Upper lobe of right lung (tissue), 1 donor: Measurements from ENCODE around the gene TMEM169. TPM values are rescaled to one million over a fixed set of nuclear protein-coding genes. Genes with fewer than 3 reads are reported as not detected.

Experiments
- ATAC-seq: fragments of 200-7000 bp; cut with Tn5 transposase; one replicate; pipeline ENCODE4 v1.9.1; 2020; ENCODE audit warnings: mild to moderate bottlenecking, moderate library complexity
- DNase-seq: peaks from one replicate; pipeline ENCODE4 v3.0.0-alpha.2; 2020
- H3K27ac ChIP-seq: fragments of 200-600 bp; one replicate; pipeline ENCODE4 v1.8.0; 2022
- H3K27me3 ChIP-seq: fragments of 200-600 bp; one replicate; pipeline ENCODE4 v1.8.0; 2022; ENCODE audit warnings: mild to moderate bottlenecking
- H3K36me3 ChIP-seq: fragments of 200-600 bp; one replicate; pipeline ENCODE4 v1.8.0; 2022
- H3K4me1 ChIP-seq: fragments of 200-600 bp; one replicate; pipeline ENCODE4 v1.8.0; 2022
- H3K4me3 ChIP-seq: fragments of 200-600 bp; one replicate; pipeline ENCODE4 v1.8.0; 2022; ENCODE audit warnings: mild to moderate bottlenecking
- H3K9me3 ChIP-seq: fragments of 200-600 bp; one replicate; pipeline ENCODE4 v1.8.0; 2022
- intact Hi-C: fragments of 100-400 bp; cut with DNase I; formaldehyde crosslinking; loops from one replicate; pipeline ENCODE4 v1.11.0; 2022
- total RNA-seq: library from RNA; stranded (reverse); fragmentation: NEBNext Ultra II Directional; extraction: Animal tissue kit (Norgen Biotek cat#: 25700); gene quantifications from one replicate; pipeline ENCODE4 v1.2.1, GENCODE V29; 2021
- TF ChIP-seq, protein P1 (sequence below): fragments of 200-600 bp; IDR thresholded peaks from one replicate; pipeline ENCODE4 v1.8.0; 2022; ENCODE audit warnings: antibody characterized with exemption
- donor health status: DM: no; HTN: yes; CAD: no; lungs with severe emphysema.

The TMEM169 gene
- total RNA-seq, 1 donor from 2014 or later, result 1.4 TPM

DNA sequence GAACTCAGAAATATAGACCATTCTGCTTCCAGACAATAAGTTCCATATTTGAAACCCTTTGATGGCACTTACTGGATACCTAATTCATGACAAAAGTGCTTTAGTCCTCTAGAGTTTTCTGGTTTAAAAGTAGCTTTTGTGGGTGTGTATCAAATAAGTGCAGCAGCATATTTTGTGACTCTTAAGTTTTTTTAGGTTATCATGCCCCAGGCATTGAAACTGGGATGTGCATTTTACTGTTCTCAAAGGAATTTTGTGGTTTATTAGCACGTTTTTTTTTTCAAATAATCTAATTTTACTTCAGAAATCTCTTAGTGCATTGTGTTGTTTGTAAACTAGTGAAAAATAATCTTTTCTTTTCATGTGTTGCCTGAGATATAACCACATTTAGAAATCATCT, 28.9 kb downstream of the TMEM169 start:
- Histone ChIP-seq H3K4me1 (peaks cover 33% of the 10 kb centered on the region), H3K9me3 (no peaks in the 10 kb centered on the region), H3K27me3 (no peaks in the 10 kb centered on the region), H3K4me3 (peak overlapping the region; percentile 97), H3K27ac (peak overlapping the region; percentile 97), H3K36me3 (peaks cover 36% of the 10 kb centered on the region)
- intact Hi-C loops, result no loop called here
- TF ChIP-seq, protein P1, sequence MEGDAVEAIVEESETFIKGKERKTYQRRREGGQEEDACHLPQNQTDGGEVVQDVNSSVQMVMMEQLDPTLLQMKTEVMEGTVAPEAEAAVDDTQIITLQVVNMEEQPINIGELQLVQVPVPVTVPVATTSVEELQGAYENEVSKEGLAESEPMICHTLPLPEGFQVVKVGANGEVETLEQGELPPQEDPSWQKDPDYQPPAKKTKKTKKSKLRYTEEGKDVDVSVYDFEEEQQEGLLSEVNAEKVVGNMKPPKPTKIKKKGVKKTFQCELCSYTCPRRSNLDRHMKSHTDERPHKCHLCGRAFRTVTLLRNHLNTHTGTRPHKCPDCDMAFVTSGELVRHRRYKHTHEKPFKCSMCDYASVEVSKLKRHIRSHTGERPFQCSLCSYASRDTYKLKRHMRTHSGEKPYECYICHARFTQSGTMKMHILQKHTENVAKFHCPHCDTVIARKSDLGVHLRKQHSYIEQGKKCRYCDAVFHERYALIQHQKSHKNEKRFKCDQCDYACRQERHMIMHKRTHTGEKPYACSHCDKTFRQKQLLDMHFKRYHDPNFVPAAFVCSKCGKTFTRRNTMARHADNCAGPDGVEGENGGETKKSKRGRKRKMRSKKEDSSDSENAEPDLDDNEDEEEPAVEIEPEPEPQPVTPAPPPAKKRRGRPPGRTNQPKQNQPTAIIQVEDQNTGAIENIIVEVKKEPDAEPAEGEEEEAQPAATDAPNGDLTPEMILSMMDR, result no peak
- DNase-seq (no peak), ATAC-seq (no peak)

DNA sequence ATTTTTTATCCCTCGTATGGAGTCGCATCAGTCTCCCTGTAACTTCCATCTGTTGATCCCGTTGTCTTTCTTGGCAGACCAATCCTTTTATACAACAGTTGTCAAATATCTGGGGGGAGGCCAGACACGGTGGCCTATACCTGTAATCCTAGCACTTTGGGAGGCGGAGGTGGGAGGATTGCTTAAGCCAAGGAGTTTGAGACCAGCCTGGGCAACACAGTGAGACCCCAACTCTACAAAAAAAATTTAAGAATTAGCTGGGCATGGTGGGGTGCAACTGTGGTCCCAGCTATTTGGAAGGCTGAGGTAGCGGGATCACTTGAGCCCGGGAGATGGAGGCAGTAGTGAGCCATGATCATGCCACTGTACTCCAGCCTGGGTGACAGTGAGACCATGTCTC, 29.4 kb downstream of the TMEM169 start:
- Histone ChIP-seq H3K4me1 (peaks cover 36% of the 10 kb centered on the region), H3K27me3 (no peaks in the 10 kb centered on the region), H3K9me3 (no peaks in the 10 kb centered on the region), H3K27ac (no peak overlapping the region), H3K4me3 (no peak overlapping the region), H3K36me3 (peaks cover 41% of the 10 kb centered on the region)
- TF ChIP-seq, protein P1, result no peak
- DNase-seq (no peak), ATAC-seq (no peak)
- intact Hi-C loops, result no loop called here

DNA sequence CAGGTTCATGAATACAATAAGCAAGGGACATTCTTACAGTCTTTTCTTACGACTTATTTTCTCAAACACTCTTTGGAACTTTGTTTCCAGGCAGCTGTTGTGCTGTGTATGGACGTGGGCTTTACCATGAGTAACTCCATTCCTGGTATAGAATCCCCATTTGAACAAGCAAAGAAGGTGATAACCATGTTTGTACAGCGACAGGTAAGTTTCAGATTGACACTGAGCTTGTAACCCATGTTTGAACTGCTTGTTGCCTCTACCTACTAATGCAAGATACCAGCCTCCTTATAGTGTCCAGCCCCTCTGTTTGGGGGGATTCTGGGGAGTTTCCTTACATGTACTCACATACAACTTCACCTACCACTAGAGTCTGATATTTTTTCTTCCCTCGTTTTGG, 31.2 kb downstream of the TMEM169 start:
- intact Hi-C loops, result no loop called here
- TF ChIP-seq, protein P1, result no peak
- H3K9me3 ChIP-seq, result no peaks in the 10 kb centered on the region
- no peak overlapping the region for H3K4me3 ChIP-seq
- no peak overlapping the region for H3K27ac ChIP-seq
- no peak for ATAC-seq
- no peak for DNase-seq
- no peaks in the 10 kb centered on the region for H3K27me3 ChIP-seq
- peaks cover 59% of the 10 kb centered on the region for H3K36me3 ChIP-seq
- peaks cover 40% of the 10 kb centered on the region for H3K4me1 ChIP-seq

DNA sequence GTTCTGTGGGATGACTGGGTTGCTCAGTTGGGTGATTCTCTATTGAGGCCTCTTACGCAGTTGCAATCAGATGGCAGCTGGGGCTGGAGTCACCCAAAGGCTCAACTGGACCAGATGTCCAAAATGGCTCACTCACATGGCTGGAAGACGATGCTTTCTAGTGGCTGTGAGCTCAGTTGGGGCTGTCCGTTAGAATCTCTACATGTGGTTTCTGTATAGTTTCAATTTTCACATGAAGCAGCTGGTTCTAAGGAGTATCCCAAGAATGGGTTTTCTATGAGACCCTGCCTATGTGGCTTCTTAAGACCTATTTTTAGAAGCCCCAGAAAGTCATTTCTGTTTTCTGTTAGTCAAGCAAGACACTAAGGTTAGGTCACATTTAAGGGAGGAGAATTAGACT, 31.9 kb downstream of the TMEM169 start:
- DNase-seq (no peak), ATAC-seq (no peak)
- Histone ChIP-seq H3K9me3 (no peaks in the 10 kb centered on the region), H3K27ac (no peak overlapping the region), H3K4me1 (peaks cover 43% of the 10 kb centered on the region), H3K27me3 (no peaks in the 10 kb centered on the region), H3K36me3 (peaks cover 66% of the 10 kb centered on the region), H3K4me3 (no peak overlapping the region)
- intact Hi-C loops, result no loop called here
- TF ChIP-seq, protein P1, result no peak

DNA sequence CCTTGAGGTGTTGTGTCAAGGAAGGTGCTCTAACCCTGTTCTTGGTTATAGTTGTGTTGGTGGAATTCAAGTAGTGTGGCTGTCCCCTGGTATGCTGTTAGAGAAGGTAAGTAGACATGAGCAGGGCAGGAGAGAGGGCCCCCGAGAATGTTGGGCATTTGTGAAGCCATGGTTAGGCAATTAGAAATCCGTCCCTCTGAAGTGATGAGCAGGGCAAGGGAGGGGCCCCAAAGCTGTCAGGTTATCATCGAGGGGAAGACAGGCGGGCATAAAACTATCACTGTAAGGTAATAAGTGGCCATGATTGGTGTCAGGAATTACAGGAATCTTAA, 32.6 kb downstream of the TMEM169 start:
- no peaks in the 10 kb centered on the region for H3K9me3 ChIP-seq
- ATAC-seq (no peak), DNase-seq (no peak)
- no peak overlapping the region for H3K27ac ChIP-seq
- TF ChIP-seq, protein P1, result no peak
- H3K27me3 ChIP-seq, result no peaks in the 10 kb centered on the region
- peak overlapping the region; percentile 63 for H3K4me3 ChIP-seq
- peaks cover 73% of the 10 kb centered on the region for H3K36me3 ChIP-seq
- intact Hi-C loops, result no loop called here
- peaks cover 46% of the 10 kb centered on the region for H3K4me1 ChIP-seq
